ENCODE results near the gene PPP1CC.

PPP1CC gene

DNA sequence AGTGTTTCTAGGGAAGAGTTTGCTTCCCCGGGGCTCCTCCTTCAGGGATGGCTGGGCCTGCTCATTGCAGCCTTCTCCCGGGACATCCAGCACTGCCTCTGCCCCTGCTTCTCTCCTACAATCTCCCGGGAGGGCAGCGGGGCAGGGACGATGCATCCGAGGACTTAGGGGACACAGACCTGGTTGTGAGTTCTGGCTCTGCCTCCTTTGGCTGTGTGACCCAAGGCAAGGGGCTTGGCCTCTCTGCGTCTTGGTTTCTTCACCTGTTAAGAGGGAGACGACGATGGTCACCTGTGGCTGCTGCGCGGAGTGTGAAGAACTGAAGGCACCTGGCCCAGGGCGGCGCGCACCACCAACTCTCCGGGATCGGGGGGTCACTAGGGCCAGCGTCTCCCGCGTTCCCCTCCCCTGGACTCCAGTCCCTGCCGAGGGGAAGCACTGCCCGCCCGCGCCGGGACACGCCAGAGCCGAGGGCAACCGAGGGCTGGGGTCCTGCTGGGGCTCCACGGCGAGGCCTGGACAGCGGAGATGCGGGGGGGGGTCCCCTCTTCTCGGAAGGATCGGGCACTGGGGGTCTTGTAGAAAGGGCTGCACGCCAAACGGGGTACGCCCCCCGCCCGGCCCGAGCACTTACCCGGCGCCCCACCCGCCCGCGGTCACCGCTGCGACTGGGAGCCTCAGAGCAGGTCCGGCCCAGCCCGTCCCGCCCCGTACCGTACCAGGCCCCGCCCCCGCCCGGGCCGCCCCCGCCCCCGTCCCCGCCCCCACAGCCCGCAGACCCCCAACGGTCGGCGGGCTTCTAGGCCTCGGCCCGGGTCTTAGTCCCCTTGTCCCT, 54.0 kb downstream of the PPP1CC start, which contains the start of gene HVCN1:
Gene HVCN1, minus strand, starts transcription at position 670 of the 835 bp plus-strand sequence. CDS start 5,870 bp downstream, outside the sequence.
- DNase-seq (ENCODE audit: low read depth in 1 of 2, low spot score in 1 of 2), result no peak

DNA sequence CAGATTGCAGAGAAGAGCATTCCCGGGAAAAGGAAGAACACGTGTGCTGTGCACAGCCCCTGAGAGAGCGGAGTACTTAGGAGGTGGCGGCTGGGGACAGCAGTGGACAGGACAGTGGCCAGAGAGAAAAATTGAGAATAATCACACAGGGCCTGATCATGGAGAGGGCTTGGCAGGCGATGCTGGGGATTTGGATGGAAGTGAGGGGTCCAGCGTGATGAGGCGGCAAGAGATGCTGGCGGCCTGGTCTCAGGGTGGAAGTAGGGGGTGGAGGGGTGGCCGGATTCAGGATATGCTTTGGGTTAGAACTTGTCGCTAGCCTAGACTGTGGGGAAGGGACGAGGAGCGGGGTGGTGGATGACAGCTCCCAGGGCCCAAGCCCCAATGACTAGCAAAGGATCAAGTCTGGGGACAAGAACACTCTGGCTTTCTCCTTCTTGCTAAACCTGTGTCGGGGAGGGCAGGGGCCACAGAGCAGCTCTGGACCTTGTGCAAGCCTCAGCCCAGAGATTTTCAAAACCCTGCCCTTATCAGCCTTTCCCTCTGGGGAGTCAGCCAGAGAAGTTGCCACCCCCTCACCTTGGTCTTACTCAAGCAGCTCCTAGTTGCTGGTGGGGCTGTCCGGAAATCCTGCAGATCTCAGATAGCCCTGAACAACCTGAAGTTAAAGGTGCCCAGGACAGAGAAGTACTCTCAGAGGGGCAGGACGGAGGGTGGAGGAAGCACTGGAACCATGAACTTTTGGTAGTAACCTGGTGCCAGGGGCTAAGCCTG, 55.1 kb downstream of the PPP1CC start:
- no peak for DNase-seq (ENCODE audit: low read depth in 1 of 2, low spot score in 1 of 2)

- no peak for DNase-seq (ENCODE audit: low read depth in 1 of 2, low spot score in 1 of 2)
Measured at GRCh38 chr12:110686294-110686903, 56.3 kb downstream of the PPP1CC start.

- DNase-seq (ENCODE audit: low read depth in 1 of 2, low spot score in 1 of 2), result no peak
Measured at GRCh38 chr12:110684312-110684836, 58.3 kb downstream of the PPP1CC start.

DNA sequence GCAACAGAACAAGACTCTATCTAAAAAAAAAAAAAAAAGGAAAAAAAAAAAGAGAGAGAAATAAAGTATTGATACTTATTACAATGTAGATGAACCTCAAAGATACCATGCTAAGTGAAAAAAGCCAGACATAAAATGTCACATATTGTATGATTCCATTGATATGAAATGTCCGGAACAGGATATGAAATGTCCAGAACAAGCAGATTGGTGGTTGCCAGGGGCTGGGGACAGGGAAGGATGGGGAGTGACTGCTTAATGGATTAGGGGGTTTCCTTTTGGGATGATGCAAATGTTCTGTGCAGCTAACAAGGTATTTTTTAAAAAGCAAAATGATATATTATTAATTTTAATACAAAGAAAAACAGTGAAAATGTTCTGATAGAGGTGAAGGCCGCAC, 58.8 kb downstream of the PPP1CC start:
- no peak for DNase-seq (ENCODE audit: low read depth in 1 of 2, low spot score in 1 of 2)

DNA sequence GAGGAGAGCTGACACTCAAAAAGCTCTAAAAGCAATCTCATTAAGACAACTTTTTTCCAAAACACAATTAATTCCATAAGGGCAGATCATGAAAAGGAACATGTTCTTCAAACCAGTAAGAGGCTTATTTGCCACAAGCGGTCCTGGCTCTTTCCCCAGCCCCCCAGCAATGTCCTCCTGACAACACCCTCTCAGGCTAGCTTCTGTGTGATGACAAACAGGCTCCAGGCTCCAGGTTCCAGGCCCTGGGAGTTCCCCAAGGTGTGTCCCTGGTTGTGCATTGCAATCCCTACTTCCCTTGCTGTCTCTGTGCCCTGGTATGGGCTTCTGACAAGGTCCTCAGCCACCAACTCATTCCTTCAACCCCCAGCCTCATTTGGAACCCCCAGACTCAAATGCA, 62.7 kb downstream of the PPP1CC start:
- DNase-seq (ENCODE audit: low read depth in 1 of 2, low spot score in 1 of 2), result no peak

DNA sequence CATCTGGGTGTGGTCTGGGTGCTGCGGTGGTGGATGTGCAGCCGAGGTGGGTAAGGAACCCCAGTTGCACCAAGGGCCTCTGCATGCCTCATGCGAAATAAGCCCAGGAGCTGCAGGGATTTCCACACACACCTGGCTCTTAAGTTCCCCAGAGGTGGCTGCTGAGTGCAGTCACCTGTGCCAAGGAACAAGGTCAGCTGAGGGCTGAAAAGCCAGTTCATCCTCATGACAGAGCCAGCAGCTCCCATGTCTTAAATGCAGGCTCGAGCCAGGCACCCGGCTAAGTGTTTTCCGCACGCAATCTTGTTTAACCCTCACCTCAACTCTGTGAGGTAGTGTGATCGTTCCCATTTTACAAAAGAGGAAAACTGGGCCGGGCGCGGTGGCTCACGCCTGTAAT, 63.5 kb downstream of the PPP1CC start:
- DNase-seq (ENCODE audit: low read depth in 1 of 2, low spot score in 1 of 2), result no peak

DNA sequence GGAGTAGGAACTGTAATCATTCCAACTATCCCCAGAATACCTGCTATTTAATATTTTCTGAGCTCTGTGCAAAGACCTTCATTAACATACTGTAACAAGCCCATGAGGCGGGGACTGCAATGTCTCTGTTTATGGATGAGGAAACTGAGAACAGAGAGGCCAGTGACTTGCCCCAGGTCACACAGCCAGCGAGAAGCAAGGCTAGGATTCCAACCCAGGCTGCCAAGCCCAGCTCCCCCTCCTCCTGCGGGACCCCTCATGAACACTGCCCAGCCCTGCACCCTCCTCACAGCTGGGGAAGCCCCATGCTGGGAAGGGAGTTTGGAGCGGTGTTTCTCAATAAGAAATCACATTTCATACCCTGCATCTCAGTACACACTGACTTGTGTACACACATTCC, 64.7 kb downstream of the PPP1CC start:
- no peak for DNase-seq (ENCODE audit: low read depth in 1 of 2, low spot score in 1 of 2)

GRCh38 chr12:110677206-110677911, 65.3 kb downstream of the PPP1CC start:
- DNase-seq (ENCODE audit: low read depth in 1 of 2, low spot score in 1 of 2), result no peak

GRCh38 chr12:110676171-110676570, 66.5 kb downstream of the PPP1CC start:
- no peak for DNase-seq (ENCODE audit: low read depth in 1 of 2, low spot score in 1 of 2)

DNA sequence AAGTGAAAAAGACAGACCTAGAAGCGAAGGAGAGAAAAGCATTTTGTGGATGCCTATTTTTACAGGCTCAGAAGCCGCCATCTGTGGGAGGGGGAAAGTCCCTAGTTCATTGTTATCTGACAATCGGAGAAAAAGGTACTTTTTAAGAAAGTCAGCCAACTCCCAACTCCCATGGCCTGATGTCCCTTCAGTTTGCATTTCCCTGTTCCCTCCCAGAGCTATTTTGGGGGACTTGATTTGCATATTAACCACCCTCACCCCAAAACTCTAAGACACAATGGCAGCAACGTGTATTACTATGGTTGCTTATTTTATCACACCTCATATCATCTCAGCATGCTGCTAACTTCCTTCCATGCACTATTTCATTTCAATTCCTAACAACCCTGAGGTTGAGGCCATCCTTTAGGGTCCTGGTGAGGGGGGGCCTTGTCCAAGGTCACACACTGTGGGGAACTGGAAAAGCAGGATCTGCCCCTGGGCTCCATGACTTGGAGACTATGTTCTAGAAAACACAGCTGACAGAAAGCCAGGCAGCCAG, 72.5 kb downstream of the PPP1CC start:
- no peak for DNase-seq (ENCODE audit: low read depth in 1 of 2, low spot score in 1 of 2)
